GM18858 (cell line): ENCODE measurements around the gene DGKH.
A peak's percentile ranks its signal among the peaks of the same experiment; 100 is the strongest.
"Not testable (repeated sequence)": the region's sequence is repeated elsewhere in the genome, so short reads cannot be mapped to it uniquely, and the experiment has no call there.

Source experiments
- ATAC-seq: cut with Tn5 transposase; IDR thresholded peaks from one replicate; pipeline ENCODE4 v1.9.1; 2021; ENCODE audit not compliant: unreplicated experiment

The DGKH gene

GRCh38 chr13:42041011-42041683 is 7.3 kb upstream of the DGKH start:
- ATAC-seq, result peak; percentile 1

DNA sequence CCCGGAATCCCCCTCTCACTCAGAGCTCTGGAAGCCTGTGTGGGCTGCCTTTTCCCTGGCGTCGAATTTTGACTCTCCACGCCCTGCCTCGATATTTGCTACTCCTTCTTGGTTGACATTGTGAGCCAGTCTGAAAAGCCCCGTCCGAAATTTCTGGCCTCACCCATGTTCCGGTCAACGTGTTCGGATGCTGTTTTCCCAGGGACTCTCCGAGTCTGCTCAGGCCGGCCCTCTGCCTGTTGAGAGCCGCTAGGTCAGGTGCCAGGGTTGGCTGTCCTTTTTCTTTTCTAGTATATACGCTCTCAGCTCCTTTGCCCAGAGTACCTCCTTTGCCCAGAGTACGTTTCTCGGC is 6.8 kb upstream of the DGKH start:
- no peak for ATAC-seq

- no peak for ATAC-seq
Observed at GRCh38 chr13:42043676-42044075, 4.8 kb upstream of the DGKH start.

GRCh38 chr13:42046448-42046847 is 2.0 kb upstream of the DGKH start:
- ATAC-seq, result no peak

- ATAC-seq, result no peak
Observed at GRCh38 chr13:42047561-42048341, 697 bp upstream of the DGKH start.

- no peak for ATAC-seq
Observed at GRCh38 chr13:42048684-42049453, 421 bp downstream of the DGKH start.

DNA sequence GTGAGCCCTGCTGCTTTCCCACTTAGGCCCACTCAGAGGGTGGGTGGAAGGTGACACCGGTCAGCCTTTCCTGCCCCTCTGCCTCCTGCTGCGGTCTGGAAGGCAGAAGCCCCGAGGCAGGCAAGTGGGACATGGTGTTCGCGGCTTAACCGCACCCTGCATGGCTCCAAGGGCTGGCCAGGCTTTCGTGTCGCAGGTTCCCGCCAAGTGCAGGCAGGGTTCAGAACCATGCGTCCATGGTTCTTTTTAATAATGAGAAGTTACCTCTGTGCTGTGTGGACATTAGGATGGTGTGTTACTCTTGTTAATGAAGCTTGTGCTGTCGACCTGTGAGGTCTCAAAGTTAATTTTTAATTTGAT is 986 bp downstream of the DGKH start:
- no peak for ATAC-seq

GRCh38 chr13:42054798-42055499 is 6.5 kb downstream of the DGKH start:
- no peak for ATAC-seq

DNA sequence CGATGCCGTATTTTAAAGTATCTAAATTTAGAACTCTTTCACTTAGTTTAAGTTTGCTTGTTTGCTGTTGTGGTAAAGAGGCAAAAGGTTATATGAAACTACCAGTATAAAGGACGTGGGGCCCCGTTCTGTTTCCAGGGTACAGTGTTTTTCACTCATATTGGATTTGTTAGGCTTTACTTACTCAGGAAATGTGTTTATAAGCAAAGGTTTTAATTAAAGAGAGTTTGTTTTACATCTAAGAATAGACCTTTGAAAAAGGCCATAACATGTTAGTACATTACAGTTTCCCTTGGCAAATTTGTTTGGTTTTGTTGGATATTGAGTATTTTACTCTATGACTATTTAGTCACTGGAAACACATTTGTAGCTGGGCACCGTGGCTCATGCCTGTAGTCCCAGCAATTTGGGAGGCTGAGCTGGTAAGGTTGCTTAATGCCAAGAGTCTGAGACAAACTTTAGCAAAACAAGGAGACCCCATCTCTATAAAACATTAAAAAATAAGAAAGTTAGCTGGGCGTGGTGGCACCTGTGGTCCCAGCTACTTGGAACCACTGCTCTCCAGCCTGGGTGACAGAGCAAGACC is 7.1 kb downstream of the DGKH start:
- no peak for ATAC-seq

DNA sequence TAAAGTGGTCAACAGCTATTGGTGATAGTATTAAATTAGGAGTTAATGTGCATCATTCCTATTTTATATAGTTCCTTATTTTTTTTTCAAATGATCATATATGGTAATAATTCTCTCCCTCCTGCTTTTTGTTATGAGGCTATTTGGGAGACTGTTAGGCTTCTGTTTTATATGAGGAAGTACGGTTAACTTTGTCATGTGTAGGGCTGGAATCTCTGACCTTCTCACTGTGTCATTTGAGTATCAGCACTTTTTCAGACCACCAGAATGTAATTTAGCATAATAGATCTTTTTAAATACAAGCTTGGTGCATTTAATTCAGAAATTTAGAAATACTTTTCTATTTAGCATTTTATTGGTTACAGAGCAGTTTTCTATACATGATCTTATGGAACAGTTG is 7.7 kb downstream of the DGKH start:
- no peak for ATAC-seq

GRCh38 chr13:42056583-42056982 is 8.1 kb downstream of the DGKH start:
- no peak for ATAC-seq

- ATAC-seq, result no peak
Observed at GRCh38 chr13:42057918-42058530, 9.6 kb downstream of the DGKH start.

DNA sequence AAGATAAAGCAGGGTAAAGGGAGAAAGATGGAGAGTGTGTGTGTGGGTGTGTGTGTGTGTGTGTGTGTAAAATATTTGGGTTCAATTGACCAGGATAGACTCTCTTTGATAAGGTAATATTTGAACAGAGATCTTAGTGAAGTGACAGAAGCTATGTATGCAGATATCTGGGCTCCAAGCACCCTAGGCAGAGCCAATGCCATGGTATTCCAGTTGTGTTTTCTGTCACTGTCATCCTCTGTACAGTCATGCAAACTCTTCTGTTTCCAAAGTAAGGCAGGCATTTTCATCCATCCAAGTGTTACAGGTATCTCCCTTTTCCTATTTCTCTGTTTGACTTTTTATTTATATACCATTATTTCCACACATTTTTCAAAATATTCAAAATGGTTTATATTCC is 13.5 kb downstream of the DGKH start:
- ATAC-seq, result no peak

- ATAC-seq, result no peak
Observed at GRCh38 chr13:42063105-42063504, 14.7 kb downstream of the DGKH start.

- ATAC-seq, result no peak
Observed at GRCh38 chr13:42064259-42064658, 15.8 kb downstream of the DGKH start.

DNA sequence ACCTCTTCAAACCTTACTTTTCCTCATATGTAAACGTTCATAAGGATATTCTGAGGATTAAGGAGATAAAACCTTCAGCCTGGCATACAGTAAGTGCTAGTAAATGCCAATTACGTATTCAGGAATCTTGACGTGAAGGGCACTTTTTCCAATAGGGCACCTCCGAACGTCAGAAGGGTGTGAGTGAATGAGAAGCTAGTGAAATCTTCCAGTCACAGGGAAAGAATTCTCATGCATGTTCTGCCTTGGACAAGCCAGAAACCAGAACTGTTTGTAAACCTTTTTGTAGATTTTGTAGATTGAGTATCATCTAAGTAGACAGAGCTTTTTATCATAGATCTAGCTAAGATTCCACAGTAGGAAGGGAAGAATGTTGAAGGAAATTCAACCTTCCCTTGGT is 16.5 kb downstream of the DGKH start:
- no peak for ATAC-seq

DNA sequence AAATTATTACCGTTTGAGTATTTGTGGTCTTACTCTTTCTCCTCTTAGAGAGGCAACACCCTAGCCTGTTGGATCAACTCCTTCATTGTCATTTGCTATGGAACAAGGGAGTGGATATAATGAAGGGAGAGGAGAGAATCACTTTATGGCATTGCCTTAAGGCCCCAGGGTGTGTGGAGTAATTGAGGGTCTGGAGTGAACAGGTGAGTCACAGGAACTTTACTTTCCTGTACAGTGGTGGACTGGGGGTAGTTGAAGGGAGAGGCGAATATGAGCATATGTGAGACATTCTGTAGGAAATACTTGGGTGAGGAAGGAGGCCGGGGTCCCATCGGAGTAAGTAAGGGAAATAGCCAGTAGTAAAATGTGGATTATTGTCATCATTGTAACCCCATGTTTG is 17.0 kb downstream of the DGKH start:
- no peak for ATAC-seq

DNA sequence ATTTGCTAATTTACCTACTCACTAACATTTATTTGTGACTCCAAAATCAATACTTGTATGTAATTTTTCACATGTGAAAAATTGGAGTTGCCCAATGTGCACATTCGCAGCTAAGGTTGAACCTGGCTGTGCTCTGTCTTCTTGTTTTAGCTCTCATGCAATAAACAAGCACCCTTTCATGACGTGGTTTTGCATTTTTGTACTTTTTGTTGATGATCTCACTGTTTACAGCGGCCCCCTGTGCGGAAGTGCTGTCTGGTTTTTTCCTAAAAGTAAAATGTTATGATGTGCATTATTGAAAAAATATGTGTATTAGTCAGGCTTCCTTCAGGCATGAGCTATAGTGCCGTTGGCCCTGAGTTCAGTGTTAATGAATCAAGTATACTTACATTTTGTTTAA is 18.1 kb downstream of the DGKH start:
- ATAC-seq, result no peak

DNA sequence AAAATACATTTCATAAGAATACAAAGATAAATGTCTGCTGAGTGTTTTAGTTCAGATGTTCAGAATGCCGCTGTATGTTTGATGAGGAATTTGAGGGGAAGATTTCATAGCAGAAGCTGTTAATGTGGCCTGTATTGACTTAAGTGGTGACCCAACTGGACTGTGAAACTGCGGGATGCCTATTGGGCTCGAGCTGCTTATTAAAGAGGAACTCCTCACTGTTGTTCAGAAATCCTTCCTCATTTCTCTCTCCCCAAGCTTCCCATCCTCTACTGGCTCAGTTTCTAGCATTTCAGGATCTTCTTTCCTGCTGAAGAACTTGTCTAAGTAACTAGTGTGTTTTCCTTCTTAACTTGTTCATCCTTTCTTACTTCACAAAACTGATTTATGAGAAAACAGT is 20.4 kb downstream of the DGKH start:
- ATAC-seq, result no peak

GRCh38 chr13:42070599-42070998 is 22.2 kb downstream of the DGKH start:
- ATAC-seq, result not testable (repeated sequence)

- not testable (repeated sequence) for ATAC-seq
Observed at GRCh38 chr13:42071179-42071578, 22.7 kb downstream of the DGKH start.
